Gastrocnemius medialis (tissue), 4 donors: ENCODE data around the gene S1PR3.

Source experiments
- CTCF ChIP-seq, 5 experiments: fragments of 450-650 bp in 3 of 5; fragments of 200-600 bp in 2 of 5; sonication (generic) in 2 of 5; IDR thresholded peaks in 4 of 5; conservative IDR thresholded peaks in 1 of 5; 1 replicate in 4 of 5; 2 replicates in 1 of 5; pipeline ENCODE4 v1.5.1; 2016 to 2019; ENCODE audit warnings: antibody characterized with exemption in 5 of 5, mild to moderate bottlenecking in 3 of 5, moderate library complexity in 3 of 5
- POLR2A ChIP-seq, 2 donors: fragments of 450-650 bp; IDR thresholded peaks; one replicate each; pipeline ENCODE4 v1.6.1; 2017; ENCODE audit warnings: antibody characterized with exemption in 2 of 2, mild to moderate bottlenecking in 2 of 2, moderate library complexity in 2 of 2

- TF ChIP-seq CTCF (IDR thresholded peaks at IDR 0.05 in 4 of 5, conservative IDR thresholded peaks at IDR 0.05 in 1 of 5): no peak
- TF ChIP-seq POLR2A (IDR thresholded peaks at IDR 0.05): no peak
These were observed 1.1 kb upstream of the S1PR3 start for GRCh38 chr9:88990041-88990728.
